ENCODE data around the gene CTAGE1.
"Not testable (repeated sequence)": the region's sequence is repeated elsewhere in the genome, so short reads cannot be mapped to it uniquely, and the experiment has no call there.

CTAGE1 gene

DNA sequence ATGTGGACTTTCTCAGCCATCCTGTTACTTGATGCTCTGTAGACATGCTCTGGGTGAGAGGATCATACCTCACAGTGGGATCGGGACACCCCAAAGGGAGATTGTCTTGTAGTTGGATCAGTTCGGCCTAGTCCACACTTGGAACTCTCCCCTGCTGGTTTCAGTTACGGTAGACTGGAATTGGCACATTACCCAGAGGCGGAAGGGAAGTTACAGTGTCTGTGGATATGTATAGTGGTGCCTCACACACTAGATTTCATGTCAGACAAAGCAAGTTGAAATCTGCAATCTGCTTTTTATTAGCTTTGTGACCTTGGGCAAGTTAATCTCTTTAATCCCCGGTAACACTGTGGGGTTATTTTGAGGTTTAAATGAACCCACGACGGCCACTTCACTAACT is 16.2 kb upstream of the CTAGE1 start:
- DNase-seq = no peak

DNA sequence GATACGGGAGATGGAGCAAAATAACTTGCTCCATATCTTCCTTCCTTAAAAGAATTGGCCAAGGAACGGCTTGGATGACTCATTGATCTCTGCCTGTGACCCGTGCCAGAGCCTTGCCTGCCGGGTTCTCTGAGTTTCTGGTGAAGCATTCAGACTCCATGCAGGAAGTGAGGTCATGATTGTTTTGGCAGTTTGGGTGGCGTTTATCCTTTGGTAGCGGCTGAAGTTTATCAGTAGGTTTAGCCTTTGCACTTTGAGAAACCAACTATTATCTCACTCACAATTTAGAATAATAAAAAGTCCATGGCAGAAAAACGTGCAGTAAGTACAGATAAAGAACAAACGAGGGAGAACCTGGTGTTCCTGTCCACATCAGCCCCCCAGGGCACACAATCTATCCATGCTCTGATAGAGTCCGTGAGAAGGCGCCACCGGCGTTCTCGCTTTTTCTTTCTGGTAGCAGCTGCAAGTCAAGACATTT is 15.0 kb upstream of the CTAGE1 start:
- DNase-seq = no peak

DNA sequence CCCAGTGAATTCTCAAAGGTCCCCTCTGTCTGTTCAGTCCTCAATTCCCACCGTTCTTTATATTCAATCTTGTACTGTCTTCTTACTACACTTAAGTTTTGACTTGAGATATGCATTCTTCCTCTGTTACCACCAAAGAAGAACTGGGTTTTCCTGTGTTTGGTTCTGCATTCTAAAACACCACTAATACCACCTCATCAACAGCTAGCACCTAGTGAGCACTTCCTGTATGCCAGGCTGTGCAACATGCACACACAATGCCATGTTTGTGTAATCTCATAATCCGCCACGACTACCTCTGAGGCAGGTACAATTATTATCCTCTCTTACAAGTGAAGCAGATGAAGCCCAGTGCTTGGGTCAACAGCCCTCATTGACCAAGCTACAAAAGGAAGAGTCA is 11.8 kb upstream of the CTAGE1 start:
- no peak for DNase-seq

DNA sequence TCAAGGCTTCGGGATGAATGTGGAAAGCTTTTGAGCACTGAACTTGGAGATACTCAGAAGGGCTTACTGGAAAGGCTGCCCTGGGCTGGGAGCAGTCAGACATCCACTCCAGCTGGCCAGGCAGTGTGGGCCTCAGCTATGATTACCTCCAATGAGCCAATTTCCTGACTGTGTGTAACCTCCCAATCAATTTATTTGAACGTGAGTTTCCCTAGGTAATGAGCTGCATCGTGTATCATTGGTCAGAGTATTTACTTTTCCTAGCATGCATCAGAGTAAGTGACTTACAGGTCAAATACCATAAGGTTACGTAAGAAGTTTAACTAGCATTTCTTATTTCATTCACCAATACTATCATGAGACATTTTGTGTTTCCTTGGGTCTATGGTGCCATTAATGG is 11.0 kb upstream of the CTAGE1 start:
- no peak for DNase-seq

DNA sequence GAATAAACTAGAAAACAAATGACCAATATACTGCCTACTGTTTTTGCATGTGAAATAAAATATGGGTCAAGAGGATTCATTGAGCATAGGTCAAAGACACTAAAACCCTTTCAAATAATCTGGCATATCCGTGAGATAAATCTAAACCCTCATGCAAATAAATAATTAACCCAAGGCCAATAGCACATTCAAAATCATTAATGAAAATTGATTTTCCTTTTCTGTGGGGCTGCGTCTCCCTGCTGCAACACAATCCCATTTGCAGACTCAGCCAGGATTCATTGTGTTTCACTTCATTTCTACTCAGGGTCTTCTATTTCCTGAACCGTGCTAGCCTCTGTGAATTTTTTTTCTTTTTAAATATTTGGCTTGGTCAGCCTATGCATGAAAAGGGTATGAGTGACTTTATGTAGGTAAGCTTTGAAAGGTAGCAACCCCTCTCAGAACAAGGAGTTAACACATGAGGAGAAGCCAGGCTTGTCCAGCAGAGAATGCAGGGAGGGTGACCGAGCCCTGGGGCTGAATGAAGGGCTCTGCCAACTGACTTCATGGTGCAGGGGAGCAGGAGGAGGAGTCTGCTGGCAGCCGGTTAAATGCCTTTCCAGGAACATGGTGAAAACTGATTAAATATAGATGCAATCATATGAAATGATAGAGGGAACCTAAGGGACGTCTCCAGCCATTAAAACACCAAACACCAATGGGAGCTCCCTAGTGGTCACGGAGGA is 10.3 kb upstream of the CTAGE1 start:
- no peak for DNase-seq

DNA sequence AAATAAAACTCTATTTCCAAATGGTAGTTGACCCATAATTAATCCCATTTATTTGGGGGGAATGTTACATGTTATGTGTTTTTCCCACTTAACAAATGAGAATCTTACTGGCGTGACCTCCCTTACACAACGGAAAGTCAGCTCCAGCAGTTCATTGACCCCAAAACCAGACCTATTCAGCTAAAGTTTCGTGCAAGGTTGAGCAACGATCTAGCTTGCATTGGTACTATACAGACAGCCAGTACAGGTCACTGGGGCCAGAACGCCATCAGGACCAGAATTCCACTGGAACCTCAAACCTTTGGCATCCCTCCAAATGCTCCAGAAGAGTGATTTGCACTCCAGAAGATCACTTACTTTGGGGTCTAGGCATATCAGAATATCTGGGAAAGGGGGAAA is 6.8 kb upstream of the CTAGE1 start:
- DNase-seq = no peak

DNA sequence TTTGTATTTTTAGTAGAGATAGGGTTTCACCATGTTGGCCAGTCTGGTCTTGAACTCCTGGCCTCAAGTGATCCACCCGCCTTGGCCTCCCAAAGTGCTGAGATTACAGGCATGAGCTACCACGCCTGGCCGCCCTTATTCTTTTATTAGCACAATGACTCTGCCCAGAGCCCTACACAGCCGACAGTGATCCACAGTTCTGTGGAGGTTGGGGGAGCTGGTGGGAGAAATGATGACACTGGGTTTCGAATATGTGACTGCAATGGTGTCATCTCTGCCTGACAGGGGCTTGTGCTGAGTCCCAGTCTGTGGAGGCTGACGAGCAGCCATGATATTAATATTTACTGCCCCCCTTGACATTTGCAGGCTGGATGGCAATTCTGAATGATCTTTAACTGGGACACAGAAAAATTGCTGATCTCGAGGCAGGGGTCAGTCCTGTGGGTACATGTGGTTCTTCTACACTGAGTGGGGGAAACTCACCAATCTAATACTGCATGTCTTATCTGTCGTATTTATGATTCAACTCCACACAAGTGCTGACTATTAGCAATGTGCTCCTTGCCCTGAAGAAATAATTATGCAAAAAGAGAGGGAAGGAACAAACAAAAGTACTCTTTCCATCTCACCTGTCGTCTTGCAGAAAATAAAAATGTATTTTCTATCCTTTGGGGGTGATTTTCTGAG is 6.3 kb upstream of the CTAGE1 start:
- DNase-seq = no peak

DNA sequence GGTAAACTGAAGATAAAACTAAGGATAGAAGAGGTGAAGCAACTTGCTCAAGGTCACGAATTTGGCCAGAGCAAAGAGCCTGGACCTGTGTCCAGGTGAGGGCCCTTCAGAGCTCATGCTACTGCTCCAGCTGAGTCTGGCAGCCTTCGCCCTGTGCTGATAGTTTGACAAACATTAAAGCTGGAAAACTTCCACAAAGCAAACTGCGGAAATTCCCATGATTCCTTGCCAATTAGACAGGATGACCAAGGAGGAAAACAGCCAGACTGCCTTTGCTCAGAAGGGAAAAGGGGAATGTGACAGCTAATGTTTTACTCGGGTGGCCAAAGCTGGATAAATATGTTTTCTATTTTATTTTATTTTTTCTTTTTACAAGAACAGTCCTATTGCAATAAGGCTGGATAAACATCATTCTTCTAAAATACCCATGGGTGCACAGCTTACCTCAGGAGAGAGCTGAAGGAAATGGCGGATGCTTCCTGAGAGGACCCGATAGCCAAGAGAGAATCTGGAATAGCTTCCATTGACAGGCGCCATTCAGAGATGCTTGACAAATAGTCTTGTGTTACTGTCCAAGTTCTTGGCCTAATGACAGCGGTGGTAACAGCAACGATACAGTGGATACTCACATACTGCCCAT is 5.3 kb upstream of the CTAGE1 start:
- no peak for DNase-seq

DNA sequence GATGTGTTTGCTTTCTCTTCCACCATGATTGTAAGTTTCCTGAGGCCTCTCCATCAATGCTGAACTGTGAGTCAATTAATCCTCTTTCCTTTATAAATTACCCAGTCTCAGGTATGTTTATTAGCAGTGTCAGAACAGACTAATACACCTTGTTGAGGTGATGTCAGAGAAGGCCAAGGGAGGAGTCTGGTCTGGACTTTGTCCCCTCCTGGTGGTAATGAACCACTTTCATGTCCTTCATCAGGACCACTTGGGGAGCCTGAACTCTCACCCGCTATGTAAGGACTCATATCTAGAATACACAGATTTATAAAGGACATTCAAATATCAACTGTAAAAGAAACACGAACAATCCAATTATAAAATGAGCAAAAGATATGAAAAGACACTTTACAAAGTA is 2.9 kb upstream of the CTAGE1 start:
- no peak for DNase-seq

DNA sequence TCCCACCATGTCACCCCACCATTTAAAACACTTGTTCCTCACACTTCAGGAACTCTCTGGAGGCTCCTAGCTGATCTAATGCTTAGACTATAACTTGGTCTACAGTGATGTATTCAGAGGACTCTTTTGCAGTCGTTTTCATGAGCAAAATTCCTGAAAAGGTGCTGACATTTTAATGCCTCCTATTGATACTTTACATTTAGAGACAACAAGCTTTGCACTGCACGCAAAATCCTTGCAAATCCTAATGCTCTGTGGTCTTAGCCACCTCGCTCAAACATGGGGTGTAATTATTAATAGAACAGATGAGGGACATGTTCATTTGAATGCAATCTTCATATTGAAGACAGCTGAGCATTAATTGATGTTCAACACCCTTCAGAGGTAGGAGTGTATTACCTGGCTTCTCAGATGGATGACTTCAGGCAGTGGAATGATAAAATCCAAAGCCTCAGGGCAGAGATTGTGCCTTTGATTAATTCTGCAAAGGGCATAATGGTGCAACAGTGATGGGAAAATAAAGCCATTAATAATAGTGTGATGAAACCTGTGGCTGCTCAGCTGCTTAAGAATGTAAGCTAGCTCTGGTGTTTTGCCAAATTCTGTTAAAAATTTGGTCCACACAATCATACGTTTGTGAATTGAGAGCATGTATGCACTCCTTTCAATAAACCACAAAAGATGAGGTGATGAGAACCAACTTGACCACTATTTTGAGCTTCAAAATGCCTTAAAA is 5.4 kb downstream of the CTAGE1 start:
- no peak for DNase-seq

DNA sequence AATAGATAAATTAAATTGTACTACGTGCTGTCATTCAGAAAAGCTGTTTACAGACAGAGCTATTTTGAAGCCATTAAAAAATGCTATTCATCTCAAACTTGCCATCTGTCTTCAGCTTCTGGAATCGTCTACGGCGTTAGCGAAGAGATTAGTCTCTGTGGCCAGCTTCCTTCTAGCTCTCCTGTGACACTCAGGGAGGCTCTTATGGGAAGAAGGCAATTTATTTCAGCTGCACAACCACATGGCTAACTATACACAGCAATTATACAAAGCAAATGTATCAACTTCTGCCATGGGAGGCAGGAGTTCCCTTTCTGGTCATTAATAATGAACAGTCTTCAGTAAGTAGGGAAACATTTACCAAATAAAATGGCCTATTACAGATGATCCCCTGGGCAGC is 6.3 kb downstream of the CTAGE1 start:
- no peak for DNase-seq

DNA sequence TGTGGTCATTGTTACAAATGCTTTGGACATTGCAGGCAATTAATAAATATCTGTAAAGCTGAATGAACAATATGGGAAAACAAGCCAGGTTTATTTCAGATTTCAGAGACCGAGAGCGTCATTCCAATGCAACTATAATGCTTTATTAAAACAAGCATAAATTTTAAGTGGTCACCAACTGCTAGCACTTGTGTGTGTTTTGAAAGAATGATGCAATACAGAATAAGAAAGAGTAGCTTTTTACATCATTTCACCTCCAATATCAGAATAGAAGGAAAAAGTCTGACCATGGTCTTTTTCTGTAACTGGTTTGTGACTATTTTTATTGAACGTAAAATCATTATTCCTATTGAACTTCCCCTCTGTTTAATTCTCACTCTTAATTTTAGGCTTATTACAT is 7.6 kb downstream of the CTAGE1 start:
- no peak for DNase-seq

DNA sequence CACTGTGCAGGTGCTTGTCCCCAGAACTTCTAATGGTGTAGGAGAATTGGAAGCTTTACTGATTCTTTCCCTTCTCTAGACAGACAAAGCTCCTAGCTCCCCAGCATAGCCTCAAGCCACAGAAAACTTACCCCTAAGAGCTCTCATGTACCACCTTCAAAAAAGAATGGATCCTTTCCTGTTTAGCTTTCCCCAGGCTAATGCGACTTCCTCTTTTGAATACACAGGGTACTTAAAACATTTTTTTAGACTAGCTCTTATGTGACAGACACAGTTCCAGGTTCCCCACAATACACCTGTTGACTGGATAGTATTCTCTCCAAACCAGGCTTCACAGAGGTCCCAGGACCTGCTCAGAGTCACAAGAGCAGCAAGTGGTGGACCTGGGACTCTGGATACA is 8.3 kb downstream of the CTAGE1 start:
- no peak for DNase-seq

DNA sequence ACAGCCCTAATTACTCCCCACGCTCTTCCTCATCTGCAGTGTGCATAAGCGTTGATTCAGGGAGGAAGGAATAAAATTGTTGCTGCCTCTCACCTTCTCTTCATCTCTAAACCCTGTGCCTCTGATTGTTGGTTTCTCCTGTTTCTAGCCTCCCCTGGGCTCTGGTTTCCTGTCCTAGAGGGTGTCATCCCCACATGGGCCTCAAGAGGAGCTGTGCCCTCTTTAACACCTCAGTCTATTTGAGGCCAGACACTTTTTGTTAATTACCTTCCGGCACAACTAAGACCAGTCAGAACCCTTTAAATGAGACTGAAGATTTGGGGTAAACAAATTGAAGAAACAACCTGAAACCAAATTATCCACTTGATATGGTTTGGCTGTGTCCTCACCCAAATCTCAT is 9.7 kb downstream of the CTAGE1 start:
- no peak for DNase-seq

DNA sequence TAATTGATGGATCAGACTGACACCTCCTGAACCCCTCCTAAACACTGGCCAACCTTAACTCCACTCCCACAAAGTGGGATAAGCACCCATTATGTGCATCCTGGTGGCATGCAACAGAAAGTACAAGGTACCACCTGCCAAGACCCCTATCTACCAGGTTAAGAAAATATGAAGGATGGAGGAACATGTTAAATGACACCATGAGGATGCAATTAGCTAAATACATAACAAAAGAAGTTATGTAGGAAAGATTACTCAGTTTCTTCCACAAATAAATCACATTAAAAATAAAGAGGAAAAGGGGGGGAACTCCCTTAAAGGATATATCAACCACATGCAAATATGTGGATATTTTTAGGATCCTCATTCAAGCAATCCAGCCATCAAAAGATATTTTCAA is 12.6 kb downstream of the CTAGE1 start:
- no peak for DNase-seq

DNA sequence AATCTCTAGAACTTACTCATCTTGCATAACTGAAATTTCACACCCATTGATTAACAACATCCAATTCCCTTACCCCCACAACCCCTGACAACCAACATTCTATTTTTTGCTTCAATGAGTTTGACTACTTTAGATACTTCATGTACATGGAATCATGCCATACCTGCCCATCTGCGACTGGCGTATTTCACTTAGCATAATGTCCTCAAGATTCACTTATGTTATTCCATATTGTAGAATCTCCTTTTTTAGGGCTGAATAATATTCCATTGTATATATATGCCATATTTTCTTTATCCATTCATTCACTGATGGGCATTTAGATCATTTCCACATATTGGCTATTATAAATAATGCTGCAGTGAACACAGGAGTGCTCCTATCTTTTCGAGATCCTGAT is 13.8 kb downstream of the CTAGE1 start:
- no peak for DNase-seq

DNA sequence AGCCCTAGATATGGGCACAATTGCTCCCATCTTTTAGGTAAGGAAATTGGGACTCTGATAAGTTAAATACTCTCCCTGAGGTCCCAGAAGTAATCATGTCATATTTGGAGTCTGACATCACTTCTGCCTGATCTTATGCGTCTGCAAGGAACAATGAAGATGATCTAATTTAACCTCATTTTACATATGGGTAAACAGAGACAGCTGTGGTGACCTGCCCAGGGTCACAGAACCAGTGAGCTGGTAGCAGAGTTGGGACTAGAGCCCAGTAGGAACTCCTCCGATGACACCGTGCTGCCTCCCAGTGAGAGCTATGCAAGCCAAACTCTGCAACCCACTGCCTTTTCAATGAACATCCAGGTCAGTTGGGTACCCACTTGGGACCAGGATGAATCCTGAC is 17.8 kb downstream of the CTAGE1 start:
- no peak for DNase-seq

DNA sequence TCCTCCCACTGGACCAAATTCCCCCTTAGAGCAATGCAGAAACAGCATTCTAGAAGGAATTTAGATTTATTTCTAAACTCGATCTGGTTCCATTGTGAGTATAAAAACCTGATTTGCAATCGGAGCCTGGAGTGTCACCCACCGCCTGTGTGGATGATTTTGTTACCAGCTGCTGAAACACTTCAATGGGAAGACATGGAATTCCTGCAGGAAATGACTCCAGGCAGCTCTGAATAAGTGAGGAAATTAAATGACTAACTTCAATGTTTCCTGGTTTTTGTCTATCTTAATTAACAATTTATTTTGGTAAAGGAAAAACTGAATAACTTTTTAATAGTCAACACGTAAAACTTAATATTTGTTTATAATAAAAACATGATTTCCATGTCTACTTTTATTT is 19.3 kb downstream of the CTAGE1 start:
- DNase-seq = no peak

DNA sequence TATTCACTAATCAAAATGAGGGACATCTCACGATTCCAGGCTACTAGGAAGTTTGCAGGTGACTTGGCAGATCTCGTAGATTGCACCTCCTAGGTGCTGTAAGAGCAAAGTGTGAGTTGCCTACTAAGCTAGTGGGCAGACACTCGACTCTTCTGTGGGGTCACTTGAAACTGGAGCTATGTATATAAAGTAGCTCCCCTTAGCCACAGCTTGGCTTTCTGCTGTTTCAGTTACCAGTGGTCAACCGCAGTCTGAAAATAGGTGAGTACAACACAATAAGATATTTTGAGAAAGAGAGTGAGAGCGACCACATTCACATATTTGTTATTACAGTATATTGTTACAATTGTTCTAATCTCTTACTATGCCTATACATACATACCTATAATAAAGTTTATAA is 23.3 kb downstream of the CTAGE1 start:
- DNase-seq = no peak

DNA sequence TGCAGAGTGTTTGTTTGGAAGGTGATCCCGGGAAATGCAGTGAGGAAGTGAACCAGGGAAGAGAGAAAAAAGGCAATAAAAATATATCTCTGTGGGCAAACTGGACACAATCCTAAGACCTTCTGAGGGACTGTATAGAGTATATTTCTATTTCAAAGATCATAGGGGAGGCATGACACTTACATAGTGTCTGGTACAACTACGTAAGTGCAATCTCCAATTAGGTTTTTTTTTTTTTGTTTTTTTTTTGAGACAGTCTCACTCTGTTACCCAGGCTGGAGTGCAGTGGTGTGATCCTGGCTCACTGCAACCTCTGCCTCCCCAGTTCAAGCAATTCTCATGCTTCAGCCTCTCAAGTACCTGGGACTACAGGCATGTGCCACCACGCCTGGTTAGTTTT is 24.6 kb downstream of the CTAGE1 start:
- not testable (repeated sequence) for DNase-seq

DNA sequence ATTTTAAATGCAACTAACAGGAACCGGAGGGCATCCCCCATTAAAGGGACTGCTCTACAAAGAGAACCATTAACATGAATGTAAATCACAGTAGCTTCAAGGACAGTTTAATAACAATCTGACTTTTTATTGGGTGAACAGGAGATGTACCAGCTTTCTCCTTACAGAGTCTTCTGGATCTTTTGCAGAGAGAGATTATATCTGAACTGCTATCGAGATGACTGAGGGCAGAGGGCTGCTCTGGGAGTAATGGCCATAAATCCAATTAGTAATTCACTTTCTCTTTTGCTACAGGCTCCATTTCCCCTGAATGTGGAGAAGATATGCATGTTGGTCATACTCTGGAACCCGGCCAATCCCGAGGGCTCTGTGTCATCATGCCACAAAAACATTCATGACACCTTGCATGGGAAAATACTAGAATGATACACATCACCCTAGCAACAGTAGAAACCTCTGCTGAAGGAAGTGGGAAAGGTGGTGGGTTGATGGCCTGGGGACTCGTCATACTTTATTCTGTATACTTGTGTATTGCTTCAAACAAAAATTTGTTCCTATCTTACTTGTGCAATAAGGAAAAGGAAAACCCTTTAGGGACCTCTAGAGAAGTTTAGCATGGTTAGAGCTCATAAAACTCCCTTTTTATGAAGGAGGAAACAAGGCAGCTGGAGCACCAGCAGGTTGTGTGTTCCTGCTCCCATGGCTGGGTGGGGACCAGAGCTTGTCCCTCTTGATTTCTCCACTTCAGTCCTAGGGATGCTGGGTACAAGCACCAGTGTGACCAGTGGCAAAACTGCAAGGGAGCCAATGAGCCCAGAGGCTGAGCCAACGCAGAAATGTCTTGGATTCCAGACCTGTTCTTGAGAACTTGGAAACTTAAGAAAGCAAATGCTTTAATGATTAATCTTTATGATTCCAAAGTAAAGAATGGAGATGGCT is 26.0 kb downstream of the CTAGE1 start:
- peak; percentile 52 for DNase-seq

DNA sequence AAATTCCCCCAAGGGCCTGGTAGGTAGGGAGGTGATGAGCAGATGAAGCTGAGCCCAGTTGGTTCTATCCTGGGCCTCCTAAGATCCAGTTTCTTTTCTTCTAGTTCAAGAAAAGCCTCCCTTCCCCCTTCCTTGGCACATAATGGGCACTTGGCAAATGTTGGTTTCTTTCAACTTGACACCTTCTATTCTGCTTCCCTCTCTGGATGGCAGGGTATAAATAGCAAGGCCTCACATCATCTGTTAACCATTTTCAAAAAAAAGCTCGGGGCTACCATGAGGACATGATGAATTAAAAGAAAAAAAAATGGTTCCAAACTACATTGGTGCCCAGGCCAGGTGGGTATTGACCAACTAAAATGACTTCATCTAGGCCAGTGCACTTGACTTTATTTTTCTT is 29.9 kb downstream of the CTAGE1 start:
- DNase-seq = no peak

Measured in stimulated activated CD8-positive, alpha-beta memory T cell treated with anti-CD3 and anti-CD28 coated beads, Interleukin-4, amount 100 ng/mL, for 48 hours (primary cell).